ENCODE data around the gene CLCA1.

DNA sequence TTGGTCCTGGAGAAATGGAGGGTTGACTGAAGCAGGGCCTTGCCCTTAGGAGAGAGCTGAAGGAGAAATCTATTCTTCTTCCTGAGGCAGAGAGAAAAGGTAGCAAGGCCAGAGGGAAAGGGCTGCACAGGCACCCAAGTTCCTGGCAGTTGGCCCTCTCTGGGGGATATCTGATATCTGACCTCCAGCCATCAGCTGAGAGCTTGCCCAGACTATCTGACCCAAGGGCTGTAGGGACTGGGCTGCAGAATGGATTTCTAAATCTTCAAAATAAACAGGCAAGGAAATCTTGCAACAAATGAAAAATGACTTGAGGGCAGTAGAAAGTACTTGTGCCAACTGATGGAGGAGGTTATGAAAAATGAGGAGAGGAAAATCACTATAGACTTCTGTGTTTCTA lies 45.3 kb upstream of the CLCA1 start:
- TF ChIP-seq, protein P1, sequence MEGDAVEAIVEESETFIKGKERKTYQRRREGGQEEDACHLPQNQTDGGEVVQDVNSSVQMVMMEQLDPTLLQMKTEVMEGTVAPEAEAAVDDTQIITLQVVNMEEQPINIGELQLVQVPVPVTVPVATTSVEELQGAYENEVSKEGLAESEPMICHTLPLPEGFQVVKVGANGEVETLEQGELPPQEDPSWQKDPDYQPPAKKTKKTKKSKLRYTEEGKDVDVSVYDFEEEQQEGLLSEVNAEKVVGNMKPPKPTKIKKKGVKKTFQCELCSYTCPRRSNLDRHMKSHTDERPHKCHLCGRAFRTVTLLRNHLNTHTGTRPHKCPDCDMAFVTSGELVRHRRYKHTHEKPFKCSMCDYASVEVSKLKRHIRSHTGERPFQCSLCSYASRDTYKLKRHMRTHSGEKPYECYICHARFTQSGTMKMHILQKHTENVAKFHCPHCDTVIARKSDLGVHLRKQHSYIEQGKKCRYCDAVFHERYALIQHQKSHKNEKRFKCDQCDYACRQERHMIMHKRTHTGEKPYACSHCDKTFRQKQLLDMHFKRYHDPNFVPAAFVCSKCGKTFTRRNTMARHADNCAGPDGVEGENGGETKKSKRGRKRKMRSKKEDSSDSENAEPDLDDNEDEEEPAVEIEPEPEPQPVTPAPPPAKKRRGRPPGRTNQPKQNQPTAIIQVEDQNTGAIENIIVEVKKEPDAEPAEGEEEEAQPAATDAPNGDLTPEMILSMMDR (IDR thresholded peaks at IDR 0.05; ENCODE audit: insufficient read depth, low read depth, low read length) = no peak
- no peak for TF ChIP-seq EZH2 (IDR thresholded peaks at IDR 0.05; ENCODE audit: insufficient read depth, low read length)

All from astrocyte (in vitro differentiated cells and primary cell).